NCI-H345 treated with DMSO at 0.1 percent for 48 hours (cell line): Measurements from ENCODE around the gene TNRC6B.

ENCODE experiments used
- DNase-seq: peaks from one replicate; lab custom pipeline; 2025; ENCODE audit not compliant: unreplicated experiment; lab: John Stamatoyannopoulos, UW

Gene TNRC6B

DNA sequence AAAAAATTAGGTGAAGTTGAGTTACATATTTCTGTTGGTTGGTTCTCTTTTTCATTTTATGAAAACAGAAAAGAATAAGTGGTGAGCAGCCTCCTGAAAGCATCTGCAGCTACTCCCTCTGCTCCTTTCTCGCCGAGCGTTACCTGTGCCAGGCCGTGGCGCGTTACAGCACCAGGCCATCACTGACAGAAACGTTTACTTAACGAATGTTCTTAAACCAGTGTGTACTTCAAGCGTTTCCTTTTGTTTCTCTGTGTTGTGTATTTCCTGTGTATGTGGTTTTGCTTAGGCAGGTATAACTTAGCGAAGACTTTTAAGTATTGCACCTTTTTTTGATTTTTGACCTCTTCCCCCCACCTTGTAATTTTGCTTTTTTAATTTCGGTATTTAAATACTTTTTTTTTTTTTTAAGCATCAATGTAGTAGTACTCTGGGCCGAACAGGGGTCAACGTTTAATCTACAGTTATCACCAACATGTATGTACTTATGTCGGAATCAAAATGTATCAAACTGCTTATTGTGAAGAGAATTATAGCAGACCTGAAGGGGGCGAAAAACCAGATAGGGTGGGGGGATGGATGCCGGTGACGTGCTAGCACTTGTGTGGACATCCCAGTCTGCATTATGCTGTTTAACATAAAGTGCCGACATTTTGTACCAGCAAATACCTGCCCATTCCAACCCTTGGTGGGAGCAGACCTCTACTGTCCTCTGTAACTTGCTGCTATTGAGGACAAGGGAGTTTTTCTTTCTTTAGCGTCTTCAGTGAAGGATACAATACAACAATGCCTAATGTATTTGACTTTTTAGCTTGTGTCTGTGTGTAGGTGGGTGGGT, 147.0 kb downstream of the TNRC6B start:
- no peak for DNase-seq

DNA sequence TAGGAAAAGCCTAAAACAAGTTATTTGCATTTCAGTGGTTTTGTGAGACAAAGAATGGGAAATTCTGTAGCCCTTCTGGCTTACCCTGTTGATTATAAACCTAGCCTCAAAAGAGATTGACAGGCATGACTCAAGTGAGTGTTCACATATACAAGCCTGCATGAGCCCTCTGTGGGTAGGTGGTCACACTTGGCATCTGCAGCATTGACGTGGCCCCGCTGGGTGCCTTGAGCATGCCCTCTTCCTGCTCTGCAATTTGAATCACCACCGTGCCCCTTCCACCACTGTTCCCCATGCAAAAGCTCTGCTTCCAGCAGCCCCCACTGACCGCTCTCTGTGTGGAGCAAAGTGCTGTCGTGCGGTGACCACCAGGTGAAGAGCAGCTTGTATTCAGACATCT, 147.6 kb downstream of the TNRC6B start:
- no peak for DNase-seq

DNA sequence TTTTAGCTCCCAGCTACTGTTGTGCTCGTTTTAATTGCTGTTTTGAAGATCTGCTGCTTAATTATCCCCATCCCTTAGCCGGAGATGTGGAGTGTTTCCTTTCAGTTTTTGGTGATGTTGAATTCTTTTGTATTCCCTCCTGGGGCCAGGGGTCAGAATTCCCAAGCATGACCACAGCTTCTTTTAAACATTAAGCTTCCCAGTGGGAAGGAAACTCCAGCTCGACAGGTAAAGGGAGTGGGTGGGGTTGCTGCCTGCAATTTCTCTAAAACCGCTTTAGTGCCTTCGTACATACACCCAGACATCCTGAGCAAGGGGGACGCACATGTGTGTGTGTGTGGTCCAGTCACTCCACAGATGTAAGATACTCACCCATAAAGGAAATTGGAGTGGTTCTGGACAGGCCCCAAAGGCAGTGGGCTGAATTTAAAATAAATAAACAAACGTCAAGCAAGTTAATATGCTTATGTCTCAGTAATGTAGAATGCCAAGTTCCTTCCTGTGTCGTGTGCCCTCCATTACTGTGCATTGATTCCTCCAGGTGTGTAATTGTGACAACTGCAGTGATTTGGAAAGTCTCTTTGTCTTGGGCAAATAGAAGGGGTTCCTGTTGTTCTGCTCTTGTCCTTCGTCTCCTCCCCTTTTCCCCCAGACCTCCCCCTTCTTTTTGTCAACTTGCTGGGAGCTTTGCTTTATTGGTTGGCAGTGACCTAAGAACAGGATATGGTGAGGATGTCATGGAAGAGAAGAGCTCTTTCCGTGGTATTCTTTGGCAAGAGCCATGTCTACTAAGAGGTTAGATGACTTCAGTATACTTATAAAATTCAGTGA, 149.4 kb downstream of the TNRC6B start:
- peak; percentile 1 for DNase-seq

DNA sequence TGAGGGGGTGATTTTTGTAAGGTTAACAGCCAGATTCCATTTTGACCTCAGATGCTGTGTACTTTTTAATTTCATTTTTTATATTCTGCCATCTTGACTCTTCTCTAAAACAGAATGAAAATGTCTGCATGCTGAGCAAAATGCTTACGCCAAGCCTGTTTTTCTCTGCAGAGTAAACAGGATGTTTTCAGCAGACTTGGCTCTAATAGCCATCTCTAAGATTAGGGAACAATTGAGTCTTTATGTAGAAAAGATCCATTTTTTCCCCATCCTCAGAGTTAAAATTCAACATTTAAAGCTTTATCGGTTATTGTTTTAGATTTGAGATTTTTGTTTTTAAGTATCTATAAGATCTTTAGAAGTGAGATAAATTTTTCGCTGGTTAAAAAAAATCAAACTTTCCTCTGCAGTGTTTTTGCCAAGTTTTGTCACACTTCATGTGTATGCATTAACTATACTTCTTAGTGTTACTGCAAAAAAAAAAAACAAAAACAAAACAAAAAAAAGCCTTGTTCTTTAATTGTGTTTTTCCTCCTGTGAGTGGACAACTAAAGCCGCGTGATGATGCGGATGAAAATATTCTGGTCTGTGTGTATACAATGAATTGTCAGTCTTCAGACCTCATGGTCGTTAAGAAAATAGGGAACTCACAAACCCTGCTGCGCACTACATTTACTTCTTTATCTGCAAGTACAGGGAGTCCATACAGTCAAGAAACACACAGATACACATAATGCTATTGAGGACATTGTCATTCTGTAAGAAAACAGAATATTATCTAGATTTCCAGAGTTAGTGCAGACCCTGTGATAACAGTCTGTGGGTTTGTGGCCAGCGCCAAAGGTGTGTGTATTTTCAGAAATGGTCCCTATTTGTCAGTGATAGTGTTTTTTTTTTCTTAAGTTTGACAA, 151.1 kb downstream of the TNRC6B start:
- DNase-seq = no peak

DNA sequence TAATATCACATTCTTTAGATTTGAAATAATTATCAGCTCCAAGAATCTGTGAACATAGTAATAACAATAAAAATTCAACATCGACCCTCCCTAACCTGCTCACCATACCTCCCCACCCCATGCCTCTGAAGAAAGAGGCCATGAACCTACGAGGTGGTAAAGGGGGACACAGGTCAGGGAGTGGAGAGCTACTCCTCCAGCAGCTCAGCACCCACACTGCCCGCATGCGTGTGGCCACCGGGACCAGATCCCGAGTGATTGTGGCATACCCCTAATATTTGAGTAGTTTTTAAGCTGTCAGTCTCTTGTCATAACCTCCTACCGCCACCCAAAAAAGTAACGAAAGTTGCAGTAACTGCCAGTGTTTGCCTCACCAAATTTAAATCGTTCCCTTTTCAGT, 151.7 kb downstream of the TNRC6B start:
- DNase-seq = no peak

DNA sequence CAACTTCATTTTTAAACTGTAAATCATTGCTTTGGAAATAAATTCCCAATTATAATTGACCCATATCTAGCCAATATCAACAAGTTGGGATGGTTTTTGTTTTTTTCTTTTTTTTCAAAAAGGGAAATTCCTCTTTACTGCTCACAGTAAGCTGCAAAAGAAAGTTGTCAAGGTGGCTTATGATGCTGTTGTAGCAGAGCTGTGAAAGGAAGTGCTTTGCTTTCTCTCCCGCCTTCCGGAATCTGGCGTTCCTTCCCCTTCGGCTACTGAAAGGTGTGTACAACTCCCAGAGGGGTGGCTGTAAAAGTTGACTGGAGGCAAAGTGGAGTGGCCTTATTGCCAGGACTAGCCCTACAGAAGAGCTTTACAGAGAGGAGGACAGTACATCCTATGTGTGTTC, 152.4 kb downstream of the TNRC6B start:
- DNase-seq = no peak

DNA sequence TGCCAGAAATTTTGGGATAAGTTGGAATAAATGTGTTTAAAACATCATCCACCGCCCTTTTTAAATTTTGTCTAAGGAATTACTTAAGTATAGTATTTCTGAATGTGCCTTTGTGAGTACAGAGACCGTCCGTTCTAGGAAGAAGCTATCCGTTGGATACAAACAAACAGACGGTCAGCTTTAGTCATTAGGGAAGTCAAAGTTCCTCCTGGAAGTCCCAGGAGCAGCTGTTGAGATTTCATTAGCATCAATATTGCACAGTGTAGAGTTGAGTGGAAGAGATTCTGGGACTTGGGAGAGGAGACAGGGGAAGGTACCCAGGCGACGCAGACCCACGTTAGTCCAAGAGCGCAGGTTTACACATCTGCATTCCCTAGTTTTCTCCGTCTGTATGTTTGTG, 152.9 kb downstream of the TNRC6B start:
- DNase-seq = no peak

DNA sequence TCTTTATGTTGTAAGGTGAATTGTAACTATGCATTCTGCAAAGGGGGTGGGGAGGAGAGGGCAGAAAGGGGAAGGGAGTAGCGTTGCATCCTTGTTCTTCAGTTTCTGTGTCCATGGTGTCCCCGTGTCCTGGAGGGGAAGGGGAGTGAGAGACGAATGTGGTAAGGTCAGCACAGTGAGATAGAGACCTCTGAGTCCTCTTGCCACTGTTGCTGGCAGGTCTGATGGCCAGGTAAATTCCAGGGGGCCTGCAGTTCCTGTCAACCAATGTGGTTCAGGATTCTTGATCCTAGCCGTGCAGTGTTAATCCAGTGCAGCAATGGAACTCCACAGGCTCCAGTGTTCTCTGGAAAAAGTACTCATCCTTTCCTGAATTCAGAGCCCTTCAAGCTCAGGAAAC, 154.0 kb downstream of the TNRC6B start:
- DNase-seq = no peak

DNA sequence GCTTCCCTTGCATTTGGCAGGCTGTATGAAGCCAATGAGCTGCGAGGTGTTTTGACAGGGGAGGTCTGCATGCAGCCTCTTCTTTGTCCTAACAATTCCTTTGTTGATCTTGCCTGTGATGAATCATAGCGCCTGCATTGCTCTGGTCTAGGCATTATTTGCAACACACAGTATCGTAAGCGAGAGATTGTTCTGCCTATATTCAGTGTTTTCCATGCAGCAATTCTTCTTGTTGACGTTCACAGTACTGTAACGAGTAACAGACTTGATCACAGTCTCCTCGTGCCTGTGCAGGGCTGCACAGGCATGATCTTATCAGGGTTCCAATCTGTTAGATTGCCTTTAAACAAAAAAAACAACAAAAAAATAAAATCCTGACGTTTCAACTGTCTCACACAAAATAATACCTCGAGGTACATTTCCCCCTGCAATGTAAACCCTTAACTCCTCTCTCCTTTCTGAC, 154.6 kb downstream of the TNRC6B start:
- DNase-seq = no peak

DNA sequence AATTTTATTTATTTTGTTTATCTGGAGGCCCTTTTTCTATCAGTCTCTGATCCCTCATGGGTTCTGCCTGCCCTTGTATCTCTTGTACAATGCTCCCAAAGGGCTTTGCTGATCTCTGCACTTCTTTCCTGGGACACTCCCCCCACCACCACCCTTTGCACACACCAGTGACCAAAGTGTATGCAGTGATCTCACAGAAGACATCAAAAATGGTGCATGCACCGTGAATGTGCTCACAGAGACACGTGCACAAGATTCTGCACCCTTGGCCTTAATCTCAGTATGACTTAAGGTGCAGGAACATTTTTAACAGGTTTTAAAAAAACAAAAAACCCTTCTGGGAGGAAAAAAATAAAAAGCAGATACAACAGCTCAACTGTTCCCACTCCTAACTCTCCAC, 156.3 kb downstream of the TNRC6B start:
- no peak for DNase-seq

DNA sequence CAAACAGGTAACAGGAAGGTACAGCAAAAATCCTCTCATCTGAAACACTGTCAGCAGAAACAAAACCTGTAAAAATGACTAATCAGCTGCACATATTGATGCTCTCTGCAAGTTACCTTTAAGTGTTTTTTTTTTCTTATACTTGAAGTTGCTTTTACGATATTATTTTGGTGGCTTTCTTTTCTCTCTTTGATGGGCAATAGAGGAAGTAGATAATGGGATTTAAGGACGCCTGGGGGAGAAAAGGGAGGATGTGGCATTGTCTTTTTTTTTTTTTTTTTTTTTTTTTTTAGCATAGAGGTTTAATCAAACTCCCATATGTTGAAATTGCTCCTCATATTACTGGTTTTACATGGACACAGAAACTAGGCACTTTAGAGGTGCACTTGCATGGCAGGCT, 157.2 kb downstream of the TNRC6B start:
- DNase-seq = no peak

DNA sequence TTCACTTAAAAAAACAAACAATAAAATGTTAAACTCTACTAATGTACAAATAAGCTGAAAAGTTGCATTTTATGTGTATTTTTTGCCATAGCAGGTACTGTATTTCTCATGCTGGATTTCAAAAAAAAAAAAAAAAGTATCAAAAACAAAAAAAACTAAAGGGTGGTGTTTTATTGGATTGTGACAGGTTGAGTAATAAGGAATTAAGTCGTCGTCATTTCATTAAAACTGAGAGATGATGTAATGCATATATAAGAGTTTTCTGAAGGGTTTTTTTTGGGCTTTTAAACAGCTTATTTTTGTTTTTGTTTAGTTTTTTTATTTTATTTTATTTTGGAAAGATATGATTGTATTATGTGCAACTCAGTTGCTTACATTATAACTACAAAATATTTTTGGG, 157.6 kb downstream of the TNRC6B start:
- no peak for DNase-seq

DNA sequence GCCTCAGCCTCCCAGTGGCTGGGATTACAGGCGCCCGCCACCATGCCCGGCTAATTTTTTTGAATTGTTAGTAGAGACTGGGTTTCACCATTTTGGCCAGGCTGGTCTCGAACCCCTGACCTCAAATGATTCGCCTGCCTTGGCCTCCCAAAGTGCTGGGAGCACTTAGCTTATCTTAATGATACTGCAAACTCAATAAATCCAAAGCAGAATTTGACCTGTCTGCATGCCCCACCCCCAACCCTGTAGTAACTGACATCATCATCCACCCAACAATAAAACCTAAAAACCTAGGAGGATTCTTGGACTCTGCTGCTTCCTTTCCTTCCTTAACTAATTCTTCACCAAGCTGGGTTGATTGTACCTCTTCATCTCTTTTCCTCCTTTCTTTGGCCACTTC, 162.3 kb downstream of the TNRC6B start:
- no peak for DNase-seq

DNA sequence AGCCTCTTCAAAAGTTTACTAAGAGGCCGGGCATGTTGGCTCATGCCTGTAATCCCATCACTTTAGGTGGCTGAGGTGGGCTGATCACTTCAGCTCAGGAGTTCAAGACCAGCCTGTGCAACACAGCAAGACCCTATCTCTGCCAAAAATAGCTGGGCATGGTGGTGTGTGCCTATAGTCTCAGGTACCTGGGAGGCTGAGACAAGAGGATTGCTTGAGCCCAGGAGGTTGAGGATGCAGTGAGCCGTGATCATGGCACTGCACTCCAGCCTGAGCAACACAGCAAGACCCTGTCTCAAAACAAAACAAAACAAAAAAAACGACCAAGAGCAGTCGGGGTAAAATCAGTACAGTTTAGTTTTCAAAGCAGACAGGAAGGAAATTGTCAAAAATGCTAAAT, 163.9 kb downstream of the TNRC6B start:
- no peak for DNase-seq

DNA sequence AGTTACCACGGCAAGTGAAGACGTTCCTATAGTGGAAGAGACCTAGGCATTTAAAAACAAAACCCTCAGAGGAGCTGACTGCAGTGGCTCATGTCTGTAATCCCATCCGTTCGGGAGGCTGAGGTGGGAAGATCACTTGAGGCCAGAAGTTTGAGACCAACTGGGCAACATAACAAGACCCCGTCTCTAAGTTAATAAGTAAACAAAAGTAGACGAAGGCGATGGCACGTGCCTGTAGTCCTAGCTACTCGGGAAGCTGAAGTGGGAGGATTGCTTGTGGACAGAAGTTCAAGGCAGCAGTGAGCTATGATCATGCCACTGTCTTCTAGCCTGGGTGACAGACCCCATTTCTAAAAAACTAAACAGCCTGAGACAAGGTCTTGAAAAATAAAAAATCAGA, 164.8 kb downstream of the TNRC6B start:
- no peak for DNase-seq

DNA sequence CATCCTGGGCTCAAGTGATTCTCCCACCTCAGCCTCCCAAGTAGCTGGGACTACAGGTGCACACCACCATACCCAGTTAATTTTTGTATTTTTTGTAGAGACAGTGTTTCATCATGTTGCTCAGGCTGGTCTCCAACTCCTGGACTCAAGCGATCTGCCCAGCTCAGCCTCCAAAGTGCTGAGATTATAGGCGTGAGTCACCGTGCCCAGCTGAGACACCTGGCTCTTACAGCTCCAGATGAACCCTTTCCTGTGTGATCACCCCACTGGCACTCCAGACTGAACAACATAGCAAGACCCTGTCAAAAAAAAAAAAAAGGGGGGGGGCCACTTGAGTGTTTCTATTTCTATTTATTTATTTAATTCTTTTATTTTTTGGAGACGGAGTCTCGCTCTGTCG, 167.5 kb downstream of the TNRC6B start:
- no peak for DNase-seq

DNA sequence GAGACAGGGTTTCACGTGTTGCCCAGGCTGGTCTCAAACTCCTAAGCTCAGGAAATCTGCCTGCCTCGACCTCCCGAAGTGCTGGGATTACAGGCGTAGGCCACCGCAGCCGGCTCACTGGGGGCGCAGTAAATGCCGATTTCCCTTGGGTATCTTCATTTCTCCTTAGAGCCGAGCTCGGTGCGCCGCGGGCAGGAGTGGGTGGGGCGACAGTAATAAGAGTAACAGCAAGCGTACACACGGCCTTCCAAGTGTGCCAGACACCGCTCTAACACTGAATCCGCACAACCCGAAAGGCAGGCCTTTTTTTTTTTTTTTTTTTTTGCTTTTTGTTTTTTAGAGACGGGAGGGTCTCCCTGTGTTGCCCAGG, 168.1 kb downstream of the TNRC6B start:
- DNase-seq = peak; percentile 10

DNA sequence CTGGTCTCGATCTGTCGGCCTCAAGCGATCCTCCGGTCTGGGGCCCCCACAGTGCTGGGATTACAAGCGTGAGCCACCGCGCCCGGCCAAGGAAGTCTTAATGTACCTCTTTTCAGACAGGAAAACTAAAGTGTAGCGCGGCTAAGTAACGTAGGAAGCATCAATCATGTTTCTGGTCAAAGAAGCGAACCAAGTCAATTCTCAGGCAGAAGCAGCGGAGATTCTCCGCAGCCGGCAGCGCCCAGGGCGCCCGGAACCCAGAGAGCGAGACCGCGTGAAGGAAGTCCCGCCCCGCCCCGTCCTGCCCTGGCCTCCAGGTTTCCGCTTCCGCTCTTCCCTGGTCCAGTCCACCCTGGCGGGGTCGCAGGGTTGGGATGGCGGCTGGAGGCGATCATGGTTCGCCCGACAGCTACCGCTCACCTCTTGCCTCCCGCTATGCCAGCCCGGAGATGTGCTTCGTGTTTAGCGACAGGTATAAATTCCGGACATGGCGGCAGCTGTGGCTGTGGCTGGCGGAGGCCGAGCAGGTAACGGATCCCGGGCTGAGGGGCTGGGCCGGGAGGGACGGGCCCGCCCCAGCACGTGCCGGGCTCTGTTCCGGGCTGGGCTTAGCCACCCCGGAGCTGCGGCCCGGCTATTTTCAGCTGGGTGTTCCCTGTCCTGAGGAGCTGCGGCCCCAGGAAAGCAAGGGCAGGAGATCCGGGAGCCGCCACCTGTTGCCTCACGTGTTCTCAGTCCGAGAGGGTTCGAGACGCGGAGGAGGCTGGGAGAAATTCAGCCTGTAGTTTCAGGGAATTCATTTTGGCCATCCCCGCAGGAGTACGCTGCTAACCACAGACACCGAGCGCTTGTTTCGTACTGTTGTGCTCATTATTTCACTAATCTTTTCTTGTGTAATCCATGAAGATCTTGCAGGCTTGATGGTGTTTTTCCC, 168.7 kb downstream of the TNRC6B start, which contains the start of gene ADSL:
TSS of gene ADSL (plus strand) at position 316 of the 934 bp plus-strand sequence. CDS start at position 375, 59 bp downstream.
- DNase-seq = peak; percentile 67

DNA sequence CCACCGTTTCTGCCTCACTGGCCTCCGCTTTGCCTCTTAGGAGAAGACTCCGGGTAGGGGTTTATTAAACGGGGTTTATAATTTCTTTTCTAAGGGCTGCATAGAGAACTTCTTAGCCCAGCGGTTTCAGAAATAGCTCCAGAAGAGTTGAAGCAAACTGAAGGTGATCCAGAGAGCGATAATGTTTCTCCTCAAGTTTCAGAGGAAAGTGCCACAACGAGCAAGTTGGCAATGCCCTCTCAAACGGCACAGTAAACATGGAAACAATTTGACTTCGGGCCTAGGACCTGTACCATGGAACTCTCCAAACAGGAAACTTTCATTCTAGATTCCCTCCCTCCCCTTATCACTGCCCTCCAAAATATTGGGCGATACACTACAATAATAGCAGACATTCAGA, 169.6 kb downstream of the TNRC6B start:
- no peak for DNase-seq

DNA sequence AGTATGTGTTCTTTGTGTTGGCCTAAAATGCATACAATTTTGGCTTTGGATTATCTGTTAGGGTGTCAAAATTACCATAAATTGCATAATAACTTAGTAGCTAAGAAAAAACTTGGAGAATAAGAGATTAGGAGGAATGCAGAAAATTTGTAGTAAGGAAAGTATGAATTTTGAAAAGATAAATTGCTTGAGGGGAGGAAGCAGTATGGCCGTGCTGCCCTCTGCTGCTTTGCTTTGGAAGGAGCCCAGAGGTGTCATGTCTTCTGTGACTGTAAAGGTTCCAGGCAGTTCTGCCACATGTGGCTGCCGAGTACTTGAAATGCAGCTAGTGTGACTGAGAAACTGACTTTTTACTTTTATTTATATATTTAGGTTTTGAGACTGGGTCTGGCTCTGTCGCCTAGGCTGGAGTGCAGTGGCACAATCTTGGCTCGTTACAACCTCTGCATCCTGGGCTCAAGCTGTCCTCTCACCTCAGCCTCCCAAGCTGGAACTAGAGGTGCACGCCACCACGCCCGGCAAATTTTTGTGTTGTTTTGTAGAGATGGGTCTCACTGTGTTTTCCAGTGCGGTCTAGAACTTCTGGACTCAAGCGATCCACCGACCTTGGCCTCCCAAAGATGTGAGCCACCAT, 170.4 kb downstream of the TNRC6B start:
- DNase-seq = peak; percentile 5
